HepG2 (cell line): ENCODE results near the gene HNRNPAB. TPM values are rescaled to one million over a fixed set of nuclear protein-coding genes. Genes with fewer than 3 reads are reported as not detected.

Experiments used
- ATAC-seq: fragments of 200-7000 bp; cut with Tn5 transposase; 3 replicates; pipeline ENCODE4 v1.9.1; 2020; ENCODE audit warnings: mild to moderate bottlenecking, moderate library complexity
- BruUV-seq: library from RNA; stranded (reverse); fragments of 400-500 nt; replicated peaks from 2 replicates; lab custom pipeline; 2021; lab: Mats Ljungman, UMichigan
- CTCF ChIA-PET: fragments of 300-600 bp; formaldehyde crosslinking; extraction: SDS; loops from one replicate; lab custom pipeline; 2021; ENCODE audit warnings: low total read pairs, inconsistent platforms, low intra/inter-chr PET ratio; lab: Yijun Ruan, JAX
- POLR2A ChIA-PET: fragments of 350-600 bp; sonication (Branson Sonifier 250); formaldehyde crosslinking; loops from one replicate; lab custom pipeline; 2020; ENCODE audit warnings: antibody characterized with exemption, inconsistent platforms; lab: Yijun Ruan, JAX
- DNase-seq: peaks from one replicate; pipeline ENCODE4 v3.0.0-alpha.2; 2015; ENCODE audit warnings: low spot score
- FAIRE-seq: peaks from 3 replicates; lab custom pipeline; 2011; peaks lifted over from hg19 to GRCh38; lab: Jason Lieb, UNC
- H2AFZ ChIP-seq: one replicate; pipeline ENCODE4 v1.6.1; 2011; ENCODE audit warnings: low read length, inconsistent platforms
- H3K27ac ChIP-seq: fragments of 300-600 bp; 3 replicates; pipeline ENCODE4 v1.8.0; 2011; ENCODE audit warnings: mixed run types, mild to moderate bottlenecking, mixed read lengths, low read length, inconsistent platforms; ENCODE audit not compliant: insufficient read depth; ENCODE audit errors: extremely low read length
- H3K27me3 ChIP-seq, 2 experiments: fragments of 200-600 bp in 1 of 2; 2 replicates in 1 of 2; 3 replicates in 1 of 2; pipeline versions ENCODE4 v1.6.0 to v1.8.0; 2011; ENCODE audit warnings: low read length in 2 of 2, mild to moderate bottlenecking in 2 of 2, moderate library complexity in 2 of 2, inconsistent platforms in 1 of 2; ENCODE audit not compliant: insufficient read depth in 2 of 2, control insufficient read depth in 1 of 2
- H3K36me3 ChIP-seq, 2 experiments: fragments of 200-600 bp in 1 of 2; replicated peaks in 1 of 2; 2 replicates in 1 of 2; 3 replicates in 1 of 2; pipeline versions ENCODE4 v1.5.1 to v1.8.0; 2011; ENCODE audit warnings: low read length in 2 of 2, inconsistent platforms in 1 of 2; ENCODE audit not compliant: insufficient read depth in 2 of 2, control insufficient read depth in 1 of 2
- H3K4me1 ChIP-seq: 2 replicates; pipeline ENCODE4 v1.5.1; 2012; ENCODE audit warnings: low read length, inconsistent platforms; ENCODE audit not compliant: insufficient read depth
- H3K4me2 ChIP-seq: 2 replicates; pipeline ENCODE4 v1.6.0; 2011; ENCODE audit warnings: low read depth, low read length, inconsistent platforms
- H3K4me3 ChIP-seq, 3 experiments: fragments of 200-600 bp in 1 of 3; sonication (generic), shearing (Covaris generic) in 1 of 3; replicated peaks in 1 of 3; 2 replicates each; pipeline ENCODE4 v1.5.1; 2011 to 2016; ENCODE audit warnings: low read length in 3 of 3, inconsistent platforms in 2 of 3, low read depth in 2 of 3, mild to moderate bottlenecking in 2 of 3, control low read depth in 1 of 3, mixed read lengths in 1 of 3; ENCODE audit not compliant: insufficient read depth in 1 of 3
- H3K79me2 ChIP-seq: one replicate; pipeline ENCODE4 v1.6.1; 2011; ENCODE audit warnings: low read length, inconsistent platforms; ENCODE audit not compliant: insufficient read depth
- H3K9ac ChIP-seq: 2 replicates; pipeline ENCODE4 v1.6.0; 2011; ENCODE audit warnings: mild to moderate bottlenecking, low read depth, low read length, inconsistent platforms; ENCODE audit not compliant: insufficient read depth
- H3K9me3 ChIP-seq: 2 replicates; pipeline ENCODE4 v1.5.1; 2012; ENCODE audit warnings: mild to moderate bottlenecking, low read length
- H4K20me1 ChIP-seq: 2 replicates; pipeline ENCODE4 v1.6.0; 2011; ENCODE audit warnings: inconsistent platforms, mild to moderate bottlenecking, low read length, moderate library complexity; ENCODE audit not compliant: insufficient read depth
- AGO2 ChIP-seq: fragments of 200-400 bp; formaldehyde crosslinking; optimal IDR thresholded peaks from 2 replicates; pipeline ENCODE3; 2017; ENCODE audit warnings: mild to moderate bottlenecking, low read depth, low read length, moderate library complexity
- POLR2G ChIP-seq: fragments of 200-400 bp; formaldehyde crosslinking; IDR thresholded peaks from 2 replicates; pipeline ENCODE4 v1.6.1; 2018; ENCODE audit warnings: mild to moderate bottlenecking, low read depth, low read length, moderate library complexity
- RBM22 ChIP-seq: fragments of 200-400 bp; formaldehyde crosslinking; optimal IDR thresholded peaks from 2 replicates; pipeline ENCODE3; 2017; ENCODE audit warnings: mild to moderate bottlenecking, low read length, moderate library complexity
- ZNF589 ChIP-seq: sonication (generic); formaldehyde crosslinking; conservative IDR thresholded peaks from 2 replicates; pipeline ENCODE4 v1.8.0; 2022; ENCODE audit warnings: mild to moderate bottlenecking, moderate library complexity, missing genetic modification reagents
- ZSCAN12 ChIP-seq: sonication (generic); formaldehyde crosslinking; IDR thresholded peaks from 2 replicates; pipeline ENCODE4 v1.9.0; 2021; ENCODE audit warnings: mild to moderate bottlenecking, missing genetic modification reagents
- WGBS: methylation state at CpG from one replicate; pipeline ENCODE4 v1.1.6; 2017; ENCODE audit warnings: low lambda C conversion rate; 5-methylcytosine and 5-hydroxymethylcytosine counted together
- in situ Hi-C: cut with HindIII; loops from 2 replicates; pipeline ENCODE4 v1.10.0; 2017; ENCODE audit warnings: low pct_unique_long_range_greater_than_20kb; ENCODE audit not compliant: extremely low pct_ligation_motif_present
- intact Hi-C: fragments of 100-400 bp; cut with micrococcal nuclease; formaldehyde crosslinking; loops from one replicate; pipeline ENCODE4 v1.10.0; 2022; ENCODE audit not compliant: unreplicated experiment
- polyA plus RNA-seq, 8 experiments: library from polyadenylated mRNA; depleted of rRNA in 3 of 8; stranded (reverse) in 7 of 8; unstranded in 1 of 8; fragments of >200 nt; fragmentation: Illumina TruSeq in 4 of 8; extraction: Trizol in 4 of 8; gene quantifications; 2 replicates each; pipeline versions ENCODE4 v1.2.1 to v1.2.3, GENCODE V29; 2011 to 2016; ENCODE audit warnings: low read depth in 4 of 8, missing spikeins in 1 of 8, mixed read lengths in 1 of 8; ENCODE audit not compliant: insufficient read depth in 1 of 8
- total RNA-seq, 5 experiments: library from RNA; depleted of rRNA; stranded (reverse); fragments of >200 nt; fragmentation: Illumina TruSeq; extraction: Trizol; gene quantifications; 2 replicates each; pipeline ENCODE4 v1.2.3, GENCODE V29; 2016; ENCODE audit warnings: low read depth in 1 of 5
- TF ChIP-seq, protein P1 (sequence below): sonication (generic); formaldehyde crosslinking; IDR thresholded peaks from 2 replicates; pipeline ENCODE4 v1.4.0; 2020; ENCODE audit warnings: missing genetic modification reagents

The HNRNPAB gene
- total and polyA plus RNA-seq, 2 of the 13 experiments (the other 11 are each of a cell fraction or from before 2014, with no cell fraction given), result 62.6 to 111 TPM

DNA sequence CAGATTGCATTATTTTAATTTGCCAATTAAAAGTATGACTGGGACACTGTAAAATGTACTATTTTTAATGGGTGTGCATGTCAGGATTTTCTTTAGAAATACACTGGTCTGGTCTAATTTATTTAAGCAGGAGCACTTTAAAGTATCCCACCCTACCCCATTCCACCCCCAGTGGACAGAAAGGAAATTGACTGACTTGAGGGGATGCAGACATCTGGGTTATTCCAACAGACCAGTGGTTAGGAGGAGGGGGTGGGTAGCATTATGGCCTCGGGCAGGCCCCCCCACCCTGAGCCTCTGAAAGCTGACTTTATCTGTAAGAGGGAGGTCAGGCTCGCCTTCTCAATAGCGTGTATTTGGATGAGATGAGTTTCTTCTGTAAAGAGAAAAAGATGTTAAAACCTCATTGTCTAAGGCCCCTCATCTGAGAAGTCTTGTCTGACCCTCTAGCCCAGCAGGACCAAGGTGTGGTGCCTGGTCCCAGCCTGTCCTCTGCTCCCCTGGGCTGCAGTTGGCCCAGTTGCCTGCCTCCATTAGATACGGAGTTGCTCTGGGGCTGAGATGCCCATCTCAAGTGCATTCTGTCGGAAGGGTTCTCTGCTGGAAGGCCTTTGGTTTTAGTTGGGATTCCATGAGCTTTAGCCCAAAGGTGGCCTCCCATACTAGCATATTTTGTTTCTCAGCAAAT, 4.4 kb downstream of the HNRNPAB start:
- peaks cover 35% of the 10 kb centered on the region for H3K79me2 ChIP-seq
- POLR2A ChIA-PET, result no interaction called here

More for the DNA sequence above, 4.4 kb downstream of the HNRNPAB start:
- no peak for FAIRE-seq
- Histone ChIP-seq H2AFZ (no peak overlapping the region), H3K36me3 (peaks cover 19 to 77% of the 10 kb centered on the region in 2 experiments), H3K4me1 (peaks cover 42% of the 10 kb centered on the region)
- CTCF ChIA-PET, result no interaction called here
- TF ChIP-seq RBM22 (peak; percentile 16), POLR2G (0 out of 2 replicates have a peak, but pooled peaks have one; percentile 12), ZSCAN12 (no peak), AGO2 (peak; percentile 30), ZNF589 (CRISPR knock-in tag) (no peak)
- TF ChIP-seq, protein P1, sequence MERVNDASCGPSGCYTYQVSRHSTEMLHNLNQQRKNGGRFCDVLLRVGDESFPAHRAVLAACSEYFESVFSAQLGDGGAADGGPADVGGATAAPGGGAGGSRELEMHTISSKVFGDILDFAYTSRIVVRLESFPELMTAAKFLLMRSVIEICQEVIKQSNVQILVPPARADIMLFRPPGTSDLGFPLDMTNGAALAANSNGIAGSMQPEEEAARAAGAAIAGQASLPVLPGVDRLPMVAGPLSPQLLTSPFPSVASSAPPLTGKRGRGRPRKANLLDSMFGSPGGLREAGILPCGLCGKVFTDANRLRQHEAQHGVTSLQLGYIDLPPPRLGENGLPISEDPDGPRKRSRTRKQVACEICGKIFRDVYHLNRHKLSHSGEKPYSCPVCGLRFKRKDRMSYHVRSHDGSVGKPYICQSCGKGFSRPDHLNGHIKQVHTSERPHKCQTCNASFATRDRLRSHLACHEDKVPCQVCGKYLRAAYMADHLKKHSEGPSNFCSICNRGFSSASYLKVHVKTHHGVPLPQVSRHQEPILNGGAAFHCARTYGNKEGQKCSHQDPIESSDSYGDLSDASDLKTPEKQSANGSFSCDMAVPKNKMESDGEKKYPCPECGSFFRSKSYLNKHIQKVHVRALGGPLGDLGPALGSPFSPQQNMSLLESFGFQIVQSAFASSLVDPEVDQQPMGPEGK, result 0 out of 2 replicates have a peak, but pooled peaks have one; percentile 25
- TF ChIP-seq, all 625 proteins: peak for 4
- ATAC-seq, result no peak
- H3K27me3 ChIP-seq, result no peaks in the 10 kb centered on the region; a peak in 1 of 5 replicates
- H3K4me2 ChIP-seq, result no peak overlapping the region
- H3K9ac ChIP-seq, result no peak overlapping the region
- H3K9me3 ChIP-seq, result no peaks in the 10 kb centered on the region
- H4K20me1 ChIP-seq, result peaks cover 39% of the 10 kb centered on the region
- no TSS peak for BruUV-seq
- in situ Hi-C loops (no loop called here), intact Hi-C loops (no loop called here)
- no peak overlapping the region for H3K4me3 ChIP-seq
- 95% methylated on average over 3 of the region's 5 CpGs for WGBS
- DNase-seq, result no peak
- H3K27ac ChIP-seq, result no peak overlapping the region
